Activated CD4-positive, alpha-beta T cell treated with anti-CD3 and anti-CD28 coated beads for 48 hours (primary cell): ENCODE results near the gene IL5.

Source experiments
- DNase-seq: peaks from one replicate; pipeline ENCODE4 v3.0.0-alpha.2; 2020

The IL5 gene

DNA sequence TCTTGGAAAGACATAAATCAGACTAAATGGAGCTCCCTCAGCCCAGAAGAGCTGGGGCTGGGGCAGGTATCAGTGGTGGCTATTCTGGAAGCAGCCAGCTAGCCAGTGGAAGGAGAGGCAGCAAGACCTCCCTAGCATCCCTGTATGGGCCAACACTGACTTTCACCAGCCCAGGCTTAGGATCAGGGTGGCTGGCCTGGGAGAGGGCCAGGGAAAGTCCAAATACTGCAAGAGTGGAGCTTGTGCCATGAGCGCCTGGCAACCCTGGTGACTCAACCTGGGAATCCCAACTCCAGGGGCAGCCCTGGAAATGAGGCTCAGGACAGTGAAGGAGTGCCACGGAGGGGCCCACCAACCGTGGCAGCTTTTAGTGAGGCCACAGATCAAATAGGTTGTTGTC, 45.2 kb downstream of the IL5 start:
- no peak for DNase-seq

DNA sequence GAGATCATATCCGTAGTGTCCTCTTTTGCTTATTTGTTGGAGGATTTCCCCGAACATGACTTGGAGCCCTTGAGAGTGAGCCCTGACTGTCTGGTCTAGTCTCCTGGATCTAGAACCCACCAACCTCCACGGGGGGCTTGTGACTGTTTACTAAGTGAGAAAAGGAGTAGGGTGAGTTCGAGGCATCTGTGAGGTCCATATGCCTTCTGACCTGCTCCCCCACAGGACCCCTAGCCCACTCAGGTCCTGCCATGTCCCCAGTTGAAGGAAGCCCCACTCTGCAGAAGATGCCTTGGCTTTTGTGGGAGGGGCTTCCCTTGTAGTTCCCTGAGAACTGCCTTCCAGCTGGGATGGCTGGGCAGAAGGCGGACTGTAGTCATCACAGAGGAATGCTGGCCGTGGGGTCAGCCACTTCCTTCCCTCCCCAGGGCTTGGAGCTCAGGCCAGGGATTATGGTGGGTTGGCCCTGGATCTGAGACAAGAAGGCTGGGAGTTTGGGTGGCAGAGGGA, 45.8 kb downstream of the IL5 start:
- DNase-seq: no peak

DNA sequence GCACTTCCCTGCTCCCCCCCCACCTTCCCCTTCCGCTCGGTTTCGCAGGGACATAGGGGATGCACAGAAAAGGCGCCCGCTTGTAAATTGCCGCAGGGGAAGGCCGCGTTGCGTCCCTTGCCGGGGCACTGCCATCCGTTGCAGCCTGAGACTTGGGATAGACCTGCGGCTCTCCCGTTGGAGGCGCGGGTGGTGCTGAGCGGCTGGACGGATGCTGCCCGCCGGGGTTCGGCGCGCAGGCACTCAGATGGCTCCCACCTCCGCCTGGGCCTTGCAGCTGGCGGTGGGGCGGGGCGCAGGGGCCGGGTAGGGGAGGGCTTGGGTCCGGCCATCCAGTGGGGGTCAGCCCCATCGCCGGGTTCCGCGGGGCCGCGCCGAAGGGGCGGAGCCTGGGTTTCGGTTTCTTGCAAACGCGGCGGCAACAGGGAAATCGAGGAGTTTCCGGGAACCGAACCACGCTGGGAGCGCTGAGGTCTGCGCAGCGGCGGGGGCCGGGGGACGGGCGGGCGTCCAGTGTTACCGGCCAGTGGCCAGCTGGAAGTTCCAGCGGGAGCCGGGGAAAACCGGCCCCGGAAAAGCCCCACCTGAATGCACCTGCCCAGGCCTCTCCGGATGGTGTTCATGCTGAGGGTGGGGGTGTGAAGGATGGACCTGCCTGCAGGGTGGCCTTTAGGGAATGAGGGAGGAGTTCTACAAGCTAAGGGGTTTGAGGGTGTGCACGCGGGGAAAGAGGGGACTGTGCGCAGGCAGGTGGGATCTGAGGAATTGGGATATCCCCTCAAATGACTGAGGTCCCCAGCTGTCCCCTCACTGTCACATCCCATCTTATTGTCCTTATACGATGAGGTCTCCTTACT, 46.5 kb downstream of the IL5 start:
- peak; percentile 68 for DNase-seq

GRCh38 chr5:132496191-132496630, 47.1 kb downstream of the IL5 start:
- peak; percentile 91 for DNase-seq

- DNase-seq: peak; percentile 87
These were observed 47.6 kb downstream of the IL5 start for GRCh38 chr5:132495667-132496190.

DNA sequence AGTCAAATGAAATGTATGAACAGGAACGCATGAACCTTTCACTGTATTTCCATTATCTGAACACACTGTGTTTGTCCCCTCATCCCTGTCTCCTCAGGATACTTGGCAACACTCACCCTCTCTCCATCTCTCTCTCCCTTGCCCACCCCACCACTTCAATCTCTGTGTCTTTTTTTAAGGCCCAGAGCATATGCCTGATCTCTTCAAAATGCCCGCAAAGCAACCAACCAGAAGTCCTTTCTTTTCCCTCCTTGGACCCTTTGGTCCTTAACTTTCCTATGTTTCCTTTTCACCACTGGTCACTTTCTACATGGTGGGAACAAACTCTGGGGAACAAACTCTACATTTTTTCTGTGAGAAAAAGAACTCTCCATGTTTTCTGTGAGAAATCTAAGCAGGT, 49.5 kb downstream of the IL5 start:
- DNase-seq: no peak

- DNase-seq: no peak
These were observed 50.1 kb downstream of the IL5 start for GRCh38 chr5:132493241-132493640.

DNA sequence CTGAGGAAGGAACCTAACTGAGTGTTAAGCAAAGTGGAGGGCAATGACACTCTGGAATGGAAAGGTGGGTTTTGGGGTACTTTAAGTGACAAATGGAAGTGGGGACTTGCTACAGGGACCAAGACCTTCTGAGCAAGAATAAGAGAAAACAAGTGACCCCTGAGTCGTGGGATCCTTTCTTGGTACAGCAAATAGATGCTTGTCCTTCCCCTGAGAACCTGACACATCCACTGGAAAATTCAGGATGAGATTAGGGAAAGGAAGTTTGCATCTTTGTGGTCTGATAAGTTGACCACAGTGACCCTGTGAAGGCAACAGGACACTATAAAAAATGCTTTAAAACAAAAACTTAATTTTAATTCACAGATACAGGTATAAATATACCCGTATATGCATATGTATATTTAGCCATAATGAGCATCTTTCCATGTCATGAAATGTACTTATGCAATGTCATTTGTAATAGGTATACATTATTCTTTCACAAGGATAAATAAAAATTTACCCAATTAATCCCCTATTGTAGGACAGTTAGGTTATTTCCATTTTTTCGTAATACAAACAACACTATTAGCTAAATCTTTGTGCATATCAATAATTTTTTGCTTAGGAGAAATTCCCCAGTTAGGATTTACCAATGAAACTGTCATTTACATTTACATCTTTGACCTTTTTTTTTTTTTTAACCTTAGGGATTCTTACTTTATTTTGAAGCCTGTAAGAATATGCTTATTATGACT, 50.8 kb downstream of the IL5 start:
- DNase-seq: no peak
